SK-N-SH (cell line): ENCODE results near the gene YARS1.

Experiments
- CHD2 ChIP-seq: fragments of 150-350 bp; IDR thresholded peaks from 2 replicates; pipeline ENCODE4 v1.6.1; 2018; ENCODE audit warnings: low read length; ENCODE audit not compliant: partially characterized antibody
- CTCF ChIP-seq: fragments of 200-600 bp; sonication (generic); IDR thresholded peaks from 2 replicates; pipeline ENCODE4 v1.6.1; 2017; ENCODE audit warnings: antibody characterized with exemption, mild to moderate bottlenecking, moderate library complexity
- EP300 ChIP-seq, 2 experiments: IDR thresholded peaks; 2 replicates each; pipeline versions ENCODE4 v1.4.0 to v1.6.1; 2012; ENCODE audit warnings: borderline replicate concordance in 1 of 2, low read depth in 1 of 2, low read length in 1 of 2
- EZH2phosphoT487 ChIP-seq: fragments of 200-600 bp; sonication (generic); IDR thresholded peaks from 2 replicates; pipeline ENCODE4 v1.6.1; 2017; ENCODE audit warnings: low read depth, mixed run types, mild to moderate bottlenecking, antibody characterized with exemption, moderate library complexity, borderline replicate concordance
- FOXM1 ChIP-seq: IDR thresholded peaks from 2 replicates; pipeline ENCODE4 v1.4.0; 2012; ENCODE audit warnings: low read depth, mild to moderate bottlenecking
- GABPA ChIP-seq: IDR thresholded peaks from 2 replicates; pipeline ENCODE4 v1.4.0; 2012; ENCODE audit warnings: low read depth, mild to moderate bottlenecking
- JUND ChIP-seq: IDR thresholded peaks from 2 replicates; pipeline ENCODE4 v1.4.0; 2012
- RAD21 ChIP-seq: IDR thresholded peaks from 2 replicates; pipeline ENCODE4 v1.6.1; 2012; ENCODE audit warnings: mild to moderate bottlenecking, low read length
- REST ChIP-seq: IDR thresholded peaks from 2 replicates; pipeline ENCODE4 v1.6.1; 2012; ENCODE audit warnings: mild to moderate bottlenecking, low read depth, low read length, moderate library complexity
- SMC3 ChIP-seq: IDR thresholded peaks from 2 replicates; pipeline ENCODE4 v1.6.1; 2012; ENCODE audit warnings: low read depth, low read length, improper control_type of control experiment
- TCF12 ChIP-seq: IDR thresholded peaks from 2 replicates; pipeline ENCODE4 v1.4.0; 2012
- YY1 ChIP-seq: IDR thresholded peaks from 2 replicates; pipeline ENCODE4 v1.4.0; 2012; ENCODE audit warnings: low read depth, mild to moderate bottlenecking
- TF ChIP-seq, protein P1 (sequence below): IDR thresholded peaks from 2 replicates; pipeline ENCODE4 v1.4.0; 2012; ENCODE audit warnings: low read depth, borderline replicate concordance

- TF ChIP-seq CTCF (no peak), SMC3 (no peak), TCF12 (no peak), GABPA (no peak), RAD21 (no peak), REST (no peak), EZH2phosphoT487 (no peak), EP300 (IDR thresholded peaks at IDR 0.05; ENCODE audit: borderline replicate concordance in 1 of 2, low read depth in 1 of 2, low read length in 1 of 2) (no peak), CHD2 (no peak), FOXM1 (no peak), JUND (no peak), YY1 (no peak)
- TF ChIP-seq, protein P1, sequence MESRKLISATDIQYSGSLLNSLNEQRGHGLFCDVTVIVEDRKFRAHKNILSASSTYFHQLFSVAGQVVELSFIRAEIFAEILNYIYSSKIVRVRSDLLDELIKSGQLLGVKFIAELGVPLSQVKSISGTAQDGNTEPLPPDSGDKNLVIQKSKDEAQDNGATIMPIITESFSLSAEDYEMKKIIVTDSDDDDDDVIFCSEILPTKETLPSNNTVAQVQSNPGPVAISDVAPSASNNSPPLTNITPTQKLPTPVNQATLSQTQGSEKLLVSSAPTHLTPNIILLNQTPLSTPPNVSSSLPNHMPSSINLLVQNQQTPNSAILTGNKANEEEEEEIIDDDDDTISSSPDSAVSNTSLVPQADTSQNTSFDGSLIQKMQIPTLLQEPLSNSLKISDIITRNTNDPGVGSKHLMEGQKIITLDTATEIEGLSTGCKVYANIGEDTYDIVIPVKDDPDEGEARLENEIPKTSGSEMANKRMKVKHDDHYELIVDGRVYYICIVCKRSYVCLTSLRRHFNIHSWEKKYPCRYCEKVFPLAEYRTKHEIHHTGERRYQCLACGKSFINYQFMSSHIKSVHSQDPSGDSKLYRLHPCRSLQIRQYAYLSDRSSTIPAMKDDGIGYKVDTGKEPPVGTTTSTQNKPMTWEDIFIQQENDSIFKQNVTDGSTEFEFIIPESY, result no peak
Observed at GRCh38 chr1:32858136-32858535, 41.0 kb upstream of the YARS1 start.
